NCI-H146 (cell line): ENCODE results near the gene IGSF5.
"Not testable (repeated sequence)": the region's sequence is repeated elsewhere in the genome, so short reads cannot be mapped to it uniquely, and the experiment has no call there.

Experiments
- DNase-seq: peaks from one replicate; lab custom pipeline; 2025; lab: John Stamatoyannopoulos, UW

Gene IGSF5

DNA sequence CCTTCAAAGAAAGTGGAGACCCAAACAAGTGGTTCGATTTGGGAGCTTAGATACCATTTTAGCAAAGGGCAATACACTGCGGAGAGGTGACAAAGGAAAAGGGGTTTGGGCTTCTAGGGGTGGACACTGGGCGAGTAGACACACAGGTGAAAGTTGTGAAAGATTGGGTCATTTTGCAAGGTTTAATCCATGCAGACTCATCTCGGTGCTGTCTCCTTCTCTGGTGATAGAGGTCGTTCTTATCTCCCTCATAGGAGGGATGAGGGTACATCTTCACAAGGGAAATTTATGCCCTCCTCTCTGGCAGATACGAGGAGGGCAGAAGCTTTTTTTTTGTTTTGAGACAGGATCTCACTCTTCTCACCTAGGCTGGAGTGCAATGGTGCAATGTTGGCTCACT lies 6.4 kb upstream of the IGSF5 start:
- no peak for DNase-seq

DNA sequence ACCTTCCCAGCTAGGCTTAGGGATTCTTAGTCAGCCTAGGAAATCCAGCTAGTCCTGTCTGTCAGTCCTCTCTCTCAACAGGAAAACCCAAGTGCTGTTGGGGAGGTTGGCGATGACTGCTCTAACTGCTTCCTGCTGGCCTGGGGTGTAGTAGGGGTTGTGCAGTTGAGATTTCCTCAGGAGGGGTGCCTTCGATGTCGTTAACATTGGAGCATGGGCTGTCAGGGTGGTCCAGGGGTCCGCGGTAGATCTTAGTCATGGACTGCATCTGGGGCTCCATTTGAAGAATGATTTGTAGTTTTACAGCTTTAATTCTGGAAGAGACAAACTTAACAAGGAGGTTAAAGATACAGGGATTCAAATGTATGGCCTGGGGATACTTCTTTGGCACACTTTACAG lies 5.5 kb upstream of the IGSF5 start:
- not testable (repeated sequence) for DNase-seq

DNA sequence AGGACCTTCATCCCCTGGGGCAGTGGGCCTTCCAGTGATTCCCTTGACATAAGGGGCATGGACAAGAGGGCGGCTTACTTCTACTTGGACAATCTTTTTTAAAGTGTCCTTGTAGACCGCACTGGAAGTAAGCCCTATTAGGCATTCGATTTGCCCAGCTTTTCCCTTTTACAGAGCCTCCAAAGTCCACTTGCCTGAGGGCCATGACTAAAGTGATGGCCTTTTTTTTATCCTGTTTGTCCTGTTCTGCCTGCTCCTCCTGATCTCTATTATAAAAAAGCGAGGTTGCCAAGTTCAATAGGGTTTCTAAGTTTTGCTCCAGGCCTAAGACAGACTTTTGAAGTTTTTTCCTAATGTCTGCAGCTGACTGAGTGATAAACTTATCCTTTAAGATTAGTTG lies 2.4 kb upstream of the IGSF5 start:
- not testable (repeated sequence) for DNase-seq

DNA sequence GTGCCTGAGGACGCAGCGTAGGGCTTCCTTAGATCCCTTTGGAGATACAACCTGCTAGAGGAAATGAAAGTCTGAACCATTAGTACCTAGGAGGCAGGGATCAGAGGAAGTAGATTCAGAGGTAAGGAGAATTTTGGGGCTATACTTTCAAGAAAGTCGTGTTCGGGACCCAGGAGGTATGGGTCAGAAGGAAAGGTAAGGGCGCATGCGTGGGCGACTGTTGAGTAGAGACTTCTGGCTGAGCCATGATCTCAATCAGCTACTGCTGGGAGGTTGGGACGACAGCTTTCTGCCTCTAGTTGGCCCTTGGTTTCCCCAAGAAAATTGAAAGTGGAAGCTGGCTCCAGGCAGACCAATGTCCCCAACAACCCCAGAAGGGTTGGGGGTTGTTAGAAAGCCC lies 349 bp downstream of the IGSF5 start:
- not testable (repeated sequence) for DNase-seq

DNA sequence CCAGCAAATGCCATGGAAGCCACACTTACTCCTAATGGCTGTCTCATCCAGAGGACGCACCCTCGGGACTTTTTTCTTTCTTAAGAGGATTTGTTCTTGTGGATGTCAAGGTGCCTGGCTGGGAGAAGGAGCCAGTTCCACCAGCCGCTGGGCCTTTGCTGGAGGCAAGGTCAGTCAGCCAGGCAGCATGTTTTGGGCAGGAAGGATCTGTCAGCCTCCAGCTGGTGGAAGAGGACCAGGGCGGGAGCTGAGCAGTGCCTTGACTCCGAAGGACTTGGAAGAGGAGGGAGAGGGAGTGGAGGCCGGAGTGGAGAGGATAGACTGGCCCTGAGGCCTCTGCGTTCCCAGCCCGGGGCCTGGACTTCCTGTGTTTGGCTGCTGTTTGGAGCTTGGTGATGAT lies 5.7 kb downstream of the IGSF5 start:
- no peak for DNase-seq

DNA sequence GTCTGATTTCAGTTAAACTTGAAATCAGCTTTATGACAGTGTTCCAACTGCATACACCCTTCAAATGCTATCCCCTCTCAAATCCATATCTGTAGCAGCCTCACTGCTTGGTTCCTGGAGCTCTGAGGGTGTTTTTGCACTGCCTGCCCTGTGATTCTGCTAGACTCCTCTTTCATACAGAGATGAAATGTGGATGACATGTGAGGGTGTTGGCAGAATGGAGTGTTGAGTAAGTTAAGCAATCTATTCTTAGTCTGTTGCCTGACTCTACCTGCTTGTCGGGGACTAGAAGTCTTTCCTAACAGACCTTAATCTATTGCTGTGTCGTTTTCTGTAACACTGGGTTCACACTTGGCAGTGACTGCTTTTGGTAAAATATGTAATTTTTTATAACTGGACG lies 9.8 kb downstream of the IGSF5 start:
- DNase-seq = no peak

DNA sequence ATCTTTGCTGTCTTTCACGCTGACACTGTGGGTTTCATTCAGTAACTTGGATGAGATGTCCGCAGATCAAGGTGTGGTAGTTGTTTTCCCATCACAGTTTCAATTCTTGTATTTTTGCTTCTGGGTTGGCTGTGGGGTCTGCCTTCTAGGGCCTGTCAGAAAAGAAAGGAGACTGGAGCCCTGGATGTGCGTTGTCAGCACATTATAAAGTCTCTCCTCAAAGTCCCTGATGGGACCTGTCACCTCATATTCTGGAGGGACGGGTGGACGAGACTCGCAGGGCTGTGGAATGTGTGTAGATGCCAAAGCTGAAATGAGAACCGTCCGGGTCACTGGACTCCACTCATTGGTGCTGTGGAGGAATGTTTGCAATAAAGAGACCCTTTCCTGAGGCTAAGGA lies 11.3 kb downstream of the IGSF5 start:
- DNase-seq = no peak

DNA sequence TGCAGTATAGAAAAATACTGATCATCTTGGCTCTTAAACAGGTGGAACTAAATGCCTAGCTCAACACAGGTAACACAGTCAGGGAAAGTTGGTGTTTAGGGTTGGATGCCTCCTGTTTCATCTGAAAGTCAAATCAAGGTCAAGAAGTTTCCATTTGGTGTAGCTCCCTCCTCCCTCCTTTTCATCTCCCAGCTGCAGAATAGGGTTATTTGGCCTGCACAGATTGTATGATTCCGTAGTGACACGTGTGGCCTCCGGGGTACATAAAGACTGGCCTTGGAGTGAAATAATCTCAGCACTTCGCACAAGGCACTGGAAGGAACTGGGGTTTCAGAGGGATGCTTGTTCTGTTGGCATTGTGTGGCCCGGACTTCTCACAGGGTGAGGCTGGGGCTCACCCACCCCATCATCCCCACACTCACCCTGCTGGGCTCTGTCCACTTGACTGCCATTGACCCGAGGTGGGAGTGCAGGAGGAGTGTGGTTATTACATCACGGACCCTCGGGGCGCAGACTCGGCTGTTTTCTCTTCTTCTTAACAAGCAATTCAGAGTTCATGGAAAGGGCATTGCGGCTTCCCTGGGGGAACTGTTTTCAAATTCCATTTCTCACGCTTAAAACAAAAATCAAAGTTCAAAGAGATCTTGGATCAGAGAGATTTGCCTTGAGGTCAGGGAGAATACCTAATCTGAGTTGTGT lies 18.4 kb downstream of the IGSF5 start:
- no peak for DNase-seq

DNA sequence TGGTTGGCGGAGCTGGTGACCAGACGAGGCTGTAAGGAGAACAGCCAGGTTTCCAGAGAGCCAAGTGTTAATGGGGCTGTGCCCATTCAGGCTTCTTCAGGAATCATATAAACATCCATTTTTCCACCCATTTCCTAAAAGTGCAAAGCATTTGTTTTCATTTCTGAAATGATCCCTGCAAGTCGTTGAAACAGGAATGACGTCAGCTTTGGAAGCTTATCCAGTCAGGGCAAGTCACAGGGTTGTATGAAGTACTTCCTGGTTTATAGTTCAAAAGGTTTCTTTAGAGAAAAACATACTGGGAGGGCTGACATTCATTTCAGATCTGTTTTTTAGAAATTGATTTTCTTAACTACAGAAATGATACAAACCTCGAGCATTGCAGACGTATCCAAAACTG lies 29.2 kb downstream of the IGSF5 start:
- no peak for DNase-seq

DNA sequence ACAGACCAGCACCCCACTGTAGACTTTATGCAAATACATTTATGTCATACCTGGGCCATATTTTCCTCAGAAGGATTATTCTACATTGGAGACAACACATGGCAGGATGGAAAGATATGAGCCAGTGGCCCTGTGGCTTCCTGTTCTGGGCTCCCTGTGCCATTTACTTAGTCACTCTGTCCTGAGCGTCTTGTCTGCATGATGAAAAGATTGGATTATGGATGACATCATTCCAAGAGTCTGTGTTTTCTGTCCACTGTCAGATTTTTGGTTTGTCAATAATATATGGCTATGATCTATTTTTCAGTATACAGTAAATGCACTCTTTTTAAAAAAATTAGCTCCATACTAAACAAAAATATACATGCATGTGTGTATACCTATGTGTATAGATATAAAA lies 30.8 kb downstream of the IGSF5 start:
- no peak for DNase-seq

DNA sequence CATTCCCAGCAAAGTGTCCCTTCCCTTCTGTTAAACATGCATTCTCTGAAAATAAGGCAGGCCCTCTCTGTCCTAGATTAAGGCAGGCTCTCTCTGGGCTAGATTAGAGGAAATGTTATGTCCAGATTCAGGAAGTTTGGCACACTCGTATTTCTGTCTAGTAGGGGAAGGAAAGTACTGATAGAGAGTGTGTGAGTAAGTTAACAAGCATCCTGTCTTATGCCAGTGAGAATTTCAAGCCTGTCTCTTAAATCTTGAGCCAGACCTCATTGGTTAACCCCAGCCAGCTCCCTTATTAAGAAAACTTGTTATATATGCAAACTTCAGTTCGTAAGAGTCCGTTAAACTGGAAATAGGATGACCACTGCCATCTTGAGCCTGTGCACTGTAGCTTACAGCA lies 31.6 kb downstream of the IGSF5 start:
- no peak for DNase-seq

DNA sequence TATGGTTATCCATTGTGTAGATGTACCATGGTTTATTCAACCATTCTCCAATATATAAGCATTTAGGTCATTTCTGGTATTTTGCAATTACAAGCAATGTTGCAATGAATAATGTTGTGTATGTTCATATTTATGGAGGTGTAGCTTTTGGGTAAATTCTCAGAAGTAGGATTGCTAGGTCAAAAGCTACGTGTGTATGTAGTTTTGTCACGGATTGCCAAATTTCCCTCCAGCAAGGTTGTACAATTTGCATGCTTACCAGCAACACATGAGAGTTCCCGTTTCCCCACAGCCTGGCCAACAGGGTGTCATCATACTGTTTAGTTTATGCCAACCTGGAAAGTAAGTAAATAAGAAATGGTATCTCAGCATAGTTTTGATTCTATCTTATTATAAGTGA lies 36.3 kb downstream of the IGSF5 start:
- no peak for DNase-seq

DNA sequence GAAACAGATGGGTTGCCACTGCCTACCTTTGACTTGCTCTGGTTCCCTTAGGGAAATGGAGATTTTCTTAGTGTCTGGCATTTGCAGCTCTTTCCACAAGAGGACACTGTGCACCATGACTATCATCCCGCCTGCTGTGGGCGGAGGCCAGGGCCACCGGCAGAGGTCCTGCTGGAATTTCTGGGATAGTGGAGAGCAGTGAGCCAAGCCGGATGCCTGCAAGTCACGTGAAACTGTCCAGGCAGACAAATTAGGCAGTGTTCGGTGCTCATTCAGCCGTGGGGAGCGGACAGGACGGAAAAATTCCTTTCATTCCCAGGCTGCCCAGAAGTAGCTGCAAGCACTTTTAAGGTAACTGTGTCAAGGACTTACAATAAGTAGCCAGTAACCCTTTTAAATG lies 43.4 kb downstream of the IGSF5 start:
- DNase-seq = peak; percentile 86

DNA sequence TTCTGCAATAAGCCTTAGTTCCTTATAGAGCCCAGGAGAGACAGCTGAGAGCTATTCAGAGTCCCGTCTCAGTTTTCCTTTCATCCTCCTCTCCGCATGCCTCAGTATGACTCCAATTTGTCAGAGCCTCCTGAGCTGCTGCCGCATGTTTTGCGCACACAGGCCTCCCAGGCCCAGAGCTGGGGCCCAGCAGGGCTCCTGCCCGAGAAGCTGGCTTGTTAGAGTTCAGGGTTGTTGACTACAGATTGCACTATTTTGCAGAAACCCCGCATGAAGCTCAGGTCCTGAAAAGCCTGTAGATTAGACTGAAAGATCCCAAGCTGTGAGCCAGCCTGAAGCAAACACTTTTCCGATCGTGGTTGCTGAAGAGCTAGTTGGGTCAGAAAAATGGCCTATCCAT lies 51.5 kb downstream of the IGSF5 start:
- peak; percentile 17 for DNase-seq

DNA sequence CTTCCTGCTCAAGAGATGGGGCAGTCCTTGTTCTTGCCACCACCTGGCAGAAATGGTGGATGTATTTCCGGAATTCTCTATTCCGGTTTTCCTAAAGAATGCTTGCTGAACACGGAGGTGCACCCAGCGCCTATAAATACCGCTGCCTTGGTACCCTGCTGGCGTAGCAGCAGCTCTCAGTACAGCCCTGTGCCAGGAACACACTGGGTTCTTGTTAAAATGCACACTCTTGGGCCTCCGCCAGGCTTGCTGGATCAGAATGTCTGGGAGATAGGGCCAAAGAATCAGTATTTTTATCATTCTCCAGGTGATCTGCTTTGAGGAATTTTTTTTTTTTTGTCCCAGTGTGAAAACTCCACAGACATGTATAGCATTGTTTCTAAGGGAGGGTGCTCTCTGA lies 54.2 kb downstream of the IGSF5 start:
- no peak for DNase-seq

DNA sequence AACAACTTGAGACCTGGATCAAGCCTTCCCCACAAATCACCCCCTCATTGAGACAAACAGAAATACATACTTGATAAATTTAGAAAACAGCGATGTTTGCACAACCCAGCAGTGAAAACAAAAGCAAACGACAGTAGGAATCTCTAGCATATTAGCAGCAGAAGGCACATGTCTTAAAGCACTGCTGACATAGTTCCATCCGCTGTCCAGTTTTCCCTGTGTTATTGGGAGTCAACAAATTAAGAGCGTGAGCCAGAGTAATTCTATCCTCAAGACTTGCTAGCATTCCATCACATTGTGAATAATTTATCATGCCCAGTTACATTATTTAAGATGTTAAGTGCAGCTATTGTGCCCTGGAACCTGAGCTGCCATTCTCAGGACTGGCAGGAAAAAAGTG lies 55.3 kb downstream of the IGSF5 start:
- DNase-seq = no peak

DNA sequence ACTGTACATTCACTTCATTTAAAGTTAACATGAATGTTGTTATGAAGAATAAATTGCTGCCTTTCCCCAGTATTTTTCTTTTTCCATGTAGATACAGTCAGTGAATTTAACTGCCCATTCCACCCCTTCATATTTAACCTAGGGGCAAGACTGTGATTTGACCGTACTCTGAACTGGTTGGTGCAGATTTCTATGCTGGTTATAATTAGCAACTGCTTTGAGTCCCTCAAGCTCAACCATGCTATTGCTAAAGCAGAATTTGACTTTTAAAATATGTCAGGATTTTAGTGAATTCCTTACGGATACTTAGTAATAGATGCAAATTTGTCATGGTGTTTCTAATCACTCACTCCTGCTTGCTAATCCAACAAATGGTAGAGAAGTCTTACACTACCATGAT lies 57.2 kb downstream of the IGSF5 start:
- no peak for DNase-seq

DNA sequence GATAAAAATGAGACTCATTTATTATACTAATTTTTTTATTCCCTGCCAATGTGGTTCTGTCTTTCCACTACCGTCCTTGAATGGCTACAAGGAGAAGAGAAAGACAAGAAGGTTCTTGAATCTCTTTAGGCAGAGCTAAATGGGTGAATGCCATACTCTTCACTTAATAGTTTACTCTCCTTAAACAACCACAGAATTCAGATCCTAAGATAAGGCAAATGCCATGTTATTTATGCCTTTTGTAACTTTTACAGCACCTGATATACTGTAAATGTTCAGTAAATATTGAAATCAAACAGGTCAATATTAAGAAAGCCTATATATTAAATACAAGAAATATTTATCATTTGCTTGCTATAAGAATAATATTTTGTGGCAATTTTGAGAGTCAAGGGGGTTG lies 58.4 kb downstream of the IGSF5 start:
- no peak for DNase-seq

DNA sequence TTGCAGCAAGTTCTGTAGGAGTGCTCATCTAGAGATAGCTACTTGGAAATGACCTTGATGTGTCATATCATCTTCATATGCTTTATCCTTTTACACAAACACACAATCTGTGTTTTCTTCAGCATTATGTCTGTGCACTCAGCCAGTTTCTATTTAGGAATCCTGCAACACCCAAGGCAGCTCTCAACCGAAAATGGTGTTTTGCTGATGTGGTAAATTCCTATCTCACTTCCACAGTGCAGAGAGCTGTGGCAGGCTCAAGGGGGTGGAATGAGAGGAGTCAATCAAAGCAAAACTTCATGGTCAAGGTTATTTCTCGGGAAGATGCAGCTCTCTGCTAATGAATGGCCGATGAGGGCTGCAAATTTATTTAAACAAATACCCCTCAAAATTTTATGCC lies 59.3 kb downstream of the IGSF5 start:
- no peak for DNase-seq

DNA sequence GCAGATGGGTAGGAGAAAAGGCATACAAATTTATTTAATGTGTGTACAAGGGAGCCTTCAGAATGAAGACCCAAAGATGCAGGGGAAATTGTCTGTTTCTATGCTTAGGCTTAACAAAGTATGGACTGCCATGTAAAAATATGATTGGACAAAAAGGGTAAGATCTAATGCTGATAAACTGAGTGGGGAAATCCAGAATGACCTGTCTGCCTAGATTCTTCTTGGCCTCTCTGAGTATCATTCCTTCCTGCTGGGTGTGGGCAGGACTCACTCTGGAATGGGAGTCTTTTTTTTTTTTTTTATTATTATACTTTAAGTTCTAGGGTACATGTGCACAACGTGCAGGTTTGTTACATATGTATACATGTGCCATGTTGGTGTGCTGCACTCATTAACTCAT lies 61.0 kb downstream of the IGSF5 start:
- no peak for DNase-seq

DNA sequence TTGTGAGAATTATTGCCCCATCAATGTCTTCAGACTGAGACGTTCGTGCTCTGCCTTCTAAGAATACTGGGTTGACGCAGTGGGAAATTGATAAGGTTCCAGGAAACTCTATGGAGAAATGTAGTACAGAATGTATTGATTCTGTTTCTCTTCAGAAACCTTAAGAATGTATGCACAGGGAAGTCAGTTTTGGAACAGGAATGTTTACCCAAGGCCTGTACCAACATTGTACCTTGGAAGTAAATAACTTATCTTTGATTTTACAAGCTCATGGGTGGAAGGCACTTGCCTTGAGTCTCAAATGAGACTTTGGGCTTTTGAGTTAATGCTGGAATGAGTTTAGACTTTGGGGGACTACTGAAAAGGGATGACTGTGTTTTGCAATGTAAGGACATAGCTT lies 62.8 kb downstream of the IGSF5 start:
- DNase-seq = no peak

DNA sequence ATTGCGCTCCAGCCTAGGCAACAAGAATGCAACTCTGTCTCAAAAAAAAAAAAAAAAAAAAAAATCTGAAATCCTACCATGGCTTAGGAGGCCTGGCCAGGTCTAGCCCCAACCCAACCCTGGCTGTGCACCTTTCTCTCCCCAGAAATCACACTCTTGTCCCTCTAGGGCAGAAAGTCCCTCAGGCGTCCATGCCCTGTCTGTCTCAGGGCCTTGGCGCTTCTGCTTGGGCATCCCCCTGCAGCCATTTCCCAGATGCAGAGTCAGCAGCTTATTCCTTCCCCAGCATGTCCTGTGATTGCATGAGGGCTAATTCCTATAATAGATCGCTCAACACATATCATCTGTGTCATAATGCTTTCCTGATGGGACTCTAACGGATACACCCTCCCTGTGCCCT lies 65.0 kb downstream of the IGSF5 start:
- no peak for DNase-seq

DNA sequence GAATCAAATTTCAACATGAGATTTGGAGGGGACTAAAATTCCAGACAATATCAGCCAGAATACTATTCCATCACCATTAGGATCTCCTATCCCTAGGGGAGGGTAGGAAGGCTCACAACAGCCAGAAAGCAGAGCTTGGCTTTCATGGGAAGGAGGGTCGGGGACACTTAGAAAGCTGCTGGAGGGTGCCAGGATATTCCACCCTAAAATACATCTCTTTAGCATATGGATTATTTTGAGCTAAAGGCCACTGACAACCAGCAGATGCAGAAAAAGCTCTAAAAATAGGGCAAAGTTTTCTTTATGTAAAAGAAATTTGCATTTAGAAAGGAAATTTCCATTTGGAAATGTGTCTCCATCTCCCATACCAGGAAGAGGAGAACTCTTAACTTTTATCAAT lies 68.0 kb downstream of the IGSF5 start:
- DNase-seq = no peak

DNA sequence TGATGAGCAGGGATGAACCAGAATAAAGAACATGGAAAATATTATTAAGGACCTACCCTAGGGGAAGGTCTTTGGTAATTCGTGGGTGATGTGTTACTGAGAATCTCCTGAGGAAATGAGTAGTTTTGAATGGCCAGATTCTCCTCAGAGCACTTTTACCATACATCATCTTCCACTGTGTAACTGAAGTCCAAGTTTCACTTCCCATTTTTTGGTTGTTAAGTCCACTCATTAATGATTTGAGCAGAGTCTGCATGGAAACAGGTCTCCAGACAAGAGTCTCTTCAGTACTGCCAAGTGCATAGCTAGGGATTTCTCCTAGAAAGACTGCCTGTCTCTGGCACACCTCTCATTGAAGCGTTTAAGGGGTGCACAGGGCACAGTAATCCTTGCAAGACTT lies 73.6 kb downstream of the IGSF5 start:
- DNase-seq = no peak

DNA sequence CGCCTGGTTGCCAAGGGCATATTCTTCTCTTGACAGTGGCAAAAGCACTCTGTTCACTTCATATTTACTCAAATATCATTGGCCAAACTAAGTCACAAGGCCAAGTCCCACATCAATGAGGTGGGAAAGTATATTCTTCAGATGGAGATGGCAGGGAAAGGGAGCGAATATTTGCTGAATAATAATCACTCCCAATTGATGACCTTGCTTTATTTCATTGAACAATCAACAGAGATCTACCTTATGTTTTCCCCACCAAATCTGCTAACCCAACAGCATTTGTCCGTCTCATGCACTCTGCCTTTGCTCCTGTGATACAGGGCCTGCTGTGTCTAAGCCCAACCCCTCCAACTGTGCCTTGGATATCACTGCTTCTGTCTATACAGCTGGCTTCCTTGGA lies 77.1 kb downstream of the IGSF5 start:
- peak; percentile 7 for DNase-seq
